ENCODE results near the gene TXNDC9. TPM values are rescaled to one million over a fixed set of nuclear protein-coding genes. Genes with fewer than 3 reads are reported as not detected.
"Not testable (repeated sequence)": the region's sequence is repeated elsewhere in the genome, so short reads cannot be mapped to it uniquely, and the experiment has no call there.

The TXNDC9 gene
- total and polyA plus RNA-seq, 4 donors, result 12.5 to 27.5 (median 20.9) TPM

- H3K9ac ChIP-seq (ENCODE audit: low read depth in 1 of 2, low read length in 2 of 2), result no peak overlapping the region
- no peaks in the 10 kb centered on the region for H3K27me3 ChIP-seq (ENCODE audit: control insufficient read depth in 4 of 4, insufficient read depth in 4 of 4, low read length in 3 of 4)
- TF ChIP-seq HNF4G (IDR thresholded peaks at IDR 0.05), result no peak
- no peak for TF ChIP-seq REST (IDR thresholded peaks at IDR 0.05)
- TF ChIP-seq GABPA (IDR thresholded peaks at IDR 0.05 in 1 of 2, conservative IDR thresholded peaks at IDR 0.05 in 1 of 2), result no peak
- TF ChIP-seq FOXA2 (IDR thresholded peaks at IDR 0.05), result no peak
- no peak for TF ChIP-seq TAF1 (conservative IDR thresholded peaks at IDR 0.05)
- no peak for TF ChIP-seq HNF4A (conservative IDR thresholded peaks at IDR 0.05)
- no peak for TF ChIP-seq ZBTB33 (IDR thresholded peaks at IDR 0.05)
- TF ChIP-seq SP1 (IDR thresholded peaks at IDR 0.05), result no peak
- no peak for TF ChIP-seq YY1 (IDR thresholded peaks at IDR 0.05)
- TF ChIP-seq ATF3 (IDR thresholded peaks at IDR 0.05), result no peak
- TF ChIP-seq EGR1 (IDR thresholded peaks at IDR 0.05; ENCODE audit: low read depth in 2 of 2), result no peak
- TF ChIP-seq MAX (IDR thresholded peaks at IDR 0.05), result no peak
- TF ChIP-seq RAD21 (IDR thresholded peaks at IDR 0.05), result no peak
- no peak for TF ChIP-seq JUND (IDR thresholded peaks at IDR 0.05)
- no peak for TF ChIP-seq RXRA (IDR thresholded peaks at IDR 0.05)
- peaks cover 15 to 69% (median 44%) of the 10 kb centered on the region in 4 donors for H3K36me3 ChIP-seq (ENCODE audit: control insufficient read depth in 4 of 4, insufficient read depth in 3 of 4, low read depth in 1 of 4, low read length in 3 of 4)
- no peak overlapping the region for H3K27ac ChIP-seq (ENCODE audit: low read depth in 1 of 2, low read length in 2 of 2)
- H3K4me3 ChIP-seq (ENCODE audit: low read depth in 1 of 3, low read length in 3 of 3), result no peak overlapping the region
- WGBS, result 96% methylated on average over 5 of the region's 5 CpGs
- DNase-seq (ENCODE audit: low spot score), result no peak
- H3K4me1 ChIP-seq (ENCODE audit: control insufficient read depth in 4 of 4, insufficient read depth in 4 of 4, low read length in 3 of 4), result no peaks in the 10 kb centered on the region
- H3K9me3 ChIP-seq (ENCODE audit: control insufficient read depth in 4 of 4, low read length in 3 of 4), result no peaks in the 10 kb centered on the region
Observed at GRCh38 chr2:99325384-99325783, 10.7 kb downstream of the TXNDC9 start.

- peaks cover 0 to 38% (median 32%) of the 10 kb centered on the region in 4 donors for H3K36me3 ChIP-seq (ENCODE audit: control insufficient read depth in 4 of 4, insufficient read depth in 3 of 4, low read depth in 1 of 4, low read length in 3 of 4)
- not testable (repeated sequence) for DNase-seq (ENCODE audit: low spot score); H3K4me3 ChIP-seq (ENCODE audit: low read depth in 1 of 3, low read length in 3 of 3); H3K9ac ChIP-seq (ENCODE audit: low read depth in 1 of 2, low read length in 2 of 2); H3K27ac ChIP-seq (ENCODE audit: low read depth in 1 of 2, low read length in 2 of 2); H3K9me3 ChIP-seq (ENCODE audit: control insufficient read depth in 4 of 4, low read length in 3 of 4); H3K4me1 ChIP-seq (ENCODE audit: control insufficient read depth in 4 of 4, insufficient read depth in 4 of 4, low read length in 3 of 4); H3K27me3 ChIP-seq (ENCODE audit: control insufficient read depth in 4 of 4, insufficient read depth in 4 of 4, low read length in 3 of 4)
- WGBS, result 98% methylated on average over 7 of the region's 7 CpGs
Observed at GRCh38 chr2:99317873-99318200, 18.3 kb downstream of the TXNDC9 start.

All from liver (tissue), 9 donors.